Right lobe of liver (tissue), 4 donors: Measurements from ENCODE around the gene MRPL24.

Experiments
- POLR2A ChIP-seq: fragments of 450-650 bp; IDR thresholded peaks from one replicate; pipeline ENCODE4 v1.6.1; 2017; ENCODE audit warnings: antibody characterized with exemption, mild to moderate bottlenecking
- TF ChIP-seq, protein P1 (sequence below), 4 donors: fragments of 200-600 bp in 3 of 4; fragments of 450-650 bp in 1 of 4; IDR thresholded peaks; one replicate each; pipeline versions ENCODE4 v1.5.1 to v1.8.0; 2016 to 2022; ENCODE audit warnings: antibody characterized with exemption in 4 of 4, mild to moderate bottlenecking in 2 of 4
- donor health status: DM: no; HTN: no; CAD: no.
- donor health status: DM: no; HTN: no; CAD: no.
- donor health status: DM: no; HTN: yes; CAD: no.

DNA sequence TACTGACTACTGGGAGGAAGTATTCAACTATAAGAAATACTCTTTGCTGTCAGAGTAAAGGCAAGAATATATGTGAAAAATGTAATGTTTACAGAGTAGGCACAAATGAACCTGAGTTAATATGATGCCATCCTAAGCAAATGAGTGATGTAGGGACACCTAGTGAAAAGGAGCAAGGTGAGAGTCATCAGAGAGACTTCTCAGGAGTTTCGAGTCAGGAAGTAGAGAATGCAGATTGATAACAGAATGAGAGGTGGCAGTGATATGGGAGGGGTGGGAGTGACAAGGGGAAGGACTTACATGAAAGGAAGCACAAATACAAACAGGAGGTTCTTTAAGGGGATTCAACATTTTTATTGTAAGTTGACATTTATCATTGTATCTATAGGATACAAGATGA is 36.7 kb upstream of the MRPL24 start:
- TF ChIP-seq, protein P1, sequence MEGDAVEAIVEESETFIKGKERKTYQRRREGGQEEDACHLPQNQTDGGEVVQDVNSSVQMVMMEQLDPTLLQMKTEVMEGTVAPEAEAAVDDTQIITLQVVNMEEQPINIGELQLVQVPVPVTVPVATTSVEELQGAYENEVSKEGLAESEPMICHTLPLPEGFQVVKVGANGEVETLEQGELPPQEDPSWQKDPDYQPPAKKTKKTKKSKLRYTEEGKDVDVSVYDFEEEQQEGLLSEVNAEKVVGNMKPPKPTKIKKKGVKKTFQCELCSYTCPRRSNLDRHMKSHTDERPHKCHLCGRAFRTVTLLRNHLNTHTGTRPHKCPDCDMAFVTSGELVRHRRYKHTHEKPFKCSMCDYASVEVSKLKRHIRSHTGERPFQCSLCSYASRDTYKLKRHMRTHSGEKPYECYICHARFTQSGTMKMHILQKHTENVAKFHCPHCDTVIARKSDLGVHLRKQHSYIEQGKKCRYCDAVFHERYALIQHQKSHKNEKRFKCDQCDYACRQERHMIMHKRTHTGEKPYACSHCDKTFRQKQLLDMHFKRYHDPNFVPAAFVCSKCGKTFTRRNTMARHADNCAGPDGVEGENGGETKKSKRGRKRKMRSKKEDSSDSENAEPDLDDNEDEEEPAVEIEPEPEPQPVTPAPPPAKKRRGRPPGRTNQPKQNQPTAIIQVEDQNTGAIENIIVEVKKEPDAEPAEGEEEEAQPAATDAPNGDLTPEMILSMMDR (IDR thresholded peaks at IDR 0.05) = no peak
- no peak for TF ChIP-seq POLR2A
